ENCODE data around the gene FAM131C. TPM values are rescaled to one million over a fixed set of nuclear protein-coding genes. Genes with fewer than 3 reads are reported as not detected.

The FAM131C gene
- total RNA-seq, 1 donor from 2014 or later: 3.0 TPM

DNA sequence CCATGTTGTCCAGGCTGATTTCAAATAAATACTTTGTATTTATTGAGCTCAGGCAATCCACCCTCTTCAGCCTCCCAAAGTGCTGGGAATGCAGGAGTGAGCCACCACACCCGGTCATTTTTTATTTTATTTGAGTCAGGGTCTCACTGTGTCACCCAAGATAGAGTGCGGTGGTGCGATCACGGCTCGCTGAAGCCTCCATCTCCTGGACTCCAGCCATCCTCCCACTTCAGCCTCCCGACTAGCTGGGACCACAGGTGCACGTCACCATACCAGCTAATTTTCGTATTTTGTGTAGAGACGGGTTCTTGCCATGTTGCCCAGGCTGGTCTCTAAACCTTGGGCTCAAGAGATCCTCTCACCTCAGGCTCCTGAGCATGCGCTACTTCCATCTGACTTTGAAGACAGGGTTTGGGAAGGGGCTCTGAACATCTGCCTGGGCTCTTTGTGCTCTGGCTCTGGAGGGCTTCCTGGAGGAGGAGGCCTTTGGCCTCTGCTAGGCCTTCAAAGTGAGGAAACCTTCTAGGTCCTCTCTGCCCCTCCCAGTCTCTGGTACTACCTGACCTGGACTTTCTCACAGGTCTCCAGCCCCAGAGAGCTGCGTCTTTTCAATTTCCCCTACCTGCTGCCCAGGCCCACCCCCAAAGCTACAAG is 61.4 kb downstream of the FAM131C start:
- intact Hi-C loops (cut with DNase I): loop anchor here (5.0 kb wide), 1 partner anchor 170 kb away; no protein-coding TSS in a partner anchor
- DNase-seq (ENCODE audit: low spot score): no peak

GRCh38 chr1:16010837-16011236 is 62.6 kb downstream of the FAM131C start:
- intact Hi-C loops (cut with DNase I): loop anchor here (5.0 kb wide), 1 partner anchor 171 kb away; no protein-coding TSS in a partner anchor
- no peak for DNase-seq (ENCODE audit: low spot score)

DNA sequence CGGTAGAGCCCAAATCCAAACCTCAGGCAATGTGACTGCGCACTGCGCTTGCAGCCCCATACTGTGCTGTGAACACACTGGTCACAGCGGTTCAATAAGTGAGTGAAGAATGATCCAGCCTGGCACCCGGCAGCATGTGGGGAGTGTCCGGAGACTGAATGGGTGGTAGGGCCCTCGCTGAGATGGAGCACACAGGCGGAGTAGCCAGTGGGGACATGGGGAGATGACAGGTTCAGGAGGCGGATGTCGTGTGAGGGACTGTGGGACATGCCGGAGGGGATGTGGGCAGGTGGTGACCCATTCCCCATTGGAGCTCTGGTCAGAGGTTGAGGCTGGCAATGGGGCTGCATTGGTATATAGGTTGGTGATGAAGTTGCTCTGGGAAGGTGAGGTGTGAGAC is 63.8 kb downstream of the FAM131C start:
- DNase-seq (ENCODE audit: low spot score): no peak
- intact Hi-C loops (cut with DNase I): loop anchor here (1.0 to 5.0 kb wide), 3 partner anchors 23 to 173 kb away; no protein-coding TSS in a partner anchor

DNA sequence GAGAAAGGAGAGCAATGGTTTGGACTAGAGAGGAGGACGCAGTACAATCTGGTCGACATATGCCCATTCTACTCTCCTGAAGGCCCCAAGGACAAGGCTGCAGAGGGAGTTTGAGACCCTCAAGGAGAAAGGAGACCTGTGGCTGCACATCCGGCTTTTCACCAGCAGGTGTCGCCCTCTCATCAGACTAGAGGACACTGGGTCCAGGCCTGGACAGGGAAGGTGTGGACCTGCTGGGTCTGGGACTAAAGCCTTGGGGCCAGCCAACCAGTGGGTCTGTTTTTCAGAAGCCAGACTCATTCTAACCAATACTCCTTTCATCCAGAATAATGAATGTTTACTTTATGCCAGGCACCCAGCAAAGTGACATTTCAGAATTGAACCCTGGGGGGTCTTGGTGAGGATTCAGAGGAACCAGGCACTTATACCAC is 64.4 kb downstream of the FAM131C start:
- no peak for DNase-seq (ENCODE audit: low spot score)
- intact Hi-C loops (cut with DNase I): loop anchor here (1.0 kb wide), 2 partner anchors 23 to 47 kb away; no protein-coding TSS in a partner anchor

Other genes starting within 250 kb of the FAM131C start
- gene SPEN, start 225.9 kb downstream of the FAM131C start, total RNA-seq: 37.8 TPM
- gene ZBTB17, start 97.5 kb downstream of the FAM131C start, total RNA-seq: 24.9 TPM
- gene SRARP, start 69.4 kb downstream of the FAM131C start, total RNA-seq: not detected
- gene HSPB7, start 55.6 kb downstream of the FAM131C start, total RNA-seq: 3,889 TPM
- 1.2 TPM for gene CLCNKA, start 51.6 kb downstream of the FAM131C start, total RNA-seq
- gene CLCNKB, start 29.9 kb downstream of the FAM131C start, total RNA-seq: 2.0 TPM
- 26.1 TPM for gene EPHA2, start 82.4 kb upstream of the FAM131C start, total RNA-seq
- 1.3 TPM for gene ARHGEF19, start 139.0 kb upstream of the FAM131C start, total RNA-seq
- gene CPLANE2, start 163.5 kb upstream of the FAM131C start, total RNA-seq: 10.6 TPM